HepG2 (cell line): ENCODE data around the gene LYST. TPM values are rescaled to one million over a fixed set of nuclear protein-coding genes. Genes with fewer than 3 reads are reported as not detected.

ENCODE experiments used
- ATAC-seq: fragments of 200-7000 bp; cut with Tn5 transposase; 3 replicates; pipeline ENCODE4 v1.9.1; 2020; ENCODE audit warnings: mild to moderate bottlenecking, moderate library complexity
- BruUV-seq: library from RNA; stranded (reverse); fragments of 400-500 nt; replicated peaks from 2 replicates; lab custom pipeline; 2021; lab: Mats Ljungman, UMichigan
- CTCF ChIA-PET: fragments of 300-600 bp; formaldehyde crosslinking; extraction: SDS; loops from one replicate; lab custom pipeline; 2021; ENCODE audit warnings: low total read pairs, inconsistent platforms, low intra/inter-chr PET ratio; lab: Yijun Ruan, JAX
- POLR2A ChIA-PET: fragments of 350-600 bp; sonication (Branson Sonifier 250); formaldehyde crosslinking; loops from one replicate; lab custom pipeline; 2020; ENCODE audit warnings: antibody characterized with exemption, inconsistent platforms; lab: Yijun Ruan, JAX
- DNase-seq: peaks from one replicate; pipeline ENCODE4 v3.0.0-alpha.2; 2015; ENCODE audit warnings: low spot score
- FAIRE-seq: peaks from 3 replicates; lab custom pipeline; 2011; peaks lifted over from hg19 to GRCh38; lab: Jason Lieb, UNC
- H2AFZ ChIP-seq: one replicate; pipeline ENCODE4 v1.6.1; 2011; ENCODE audit warnings: low read length, inconsistent platforms
- H3K27ac ChIP-seq: fragments of 300-600 bp; 3 replicates; pipeline ENCODE4 v1.8.0; 2011; ENCODE audit warnings: mixed run types, mild to moderate bottlenecking, mixed read lengths, low read length, inconsistent platforms; ENCODE audit not compliant: insufficient read depth; ENCODE audit errors: extremely low read length
- H3K27me3 ChIP-seq, 2 experiments: fragments of 200-600 bp in 1 of 2; 2 replicates in 1 of 2; 3 replicates in 1 of 2; pipeline versions ENCODE4 v1.6.0 to v1.8.0; 2011; ENCODE audit warnings: low read length in 2 of 2, mild to moderate bottlenecking in 2 of 2, moderate library complexity in 2 of 2, inconsistent platforms in 1 of 2; ENCODE audit not compliant: insufficient read depth in 2 of 2, control insufficient read depth in 1 of 2
- H3K36me3 ChIP-seq, 2 experiments: fragments of 200-600 bp in 1 of 2; replicated peaks in 1 of 2; 2 replicates in 1 of 2; 3 replicates in 1 of 2; pipeline versions ENCODE4 v1.5.1 to v1.8.0; 2011; ENCODE audit warnings: low read length in 2 of 2, inconsistent platforms in 1 of 2; ENCODE audit not compliant: insufficient read depth in 2 of 2, control insufficient read depth in 1 of 2
- H3K4me1 ChIP-seq: 2 replicates; pipeline ENCODE4 v1.5.1; 2012; ENCODE audit warnings: low read length, inconsistent platforms; ENCODE audit not compliant: insufficient read depth
- H3K4me2 ChIP-seq: 2 replicates; pipeline ENCODE4 v1.6.0; 2011; ENCODE audit warnings: low read depth, low read length, inconsistent platforms
- H3K4me3 ChIP-seq, 3 experiments: fragments of 200-600 bp in 1 of 3; sonication (generic), shearing (Covaris generic) in 1 of 3; replicated peaks in 1 of 3; 2 replicates each; pipeline ENCODE4 v1.5.1; 2011 to 2016; ENCODE audit warnings: low read length in 3 of 3, inconsistent platforms in 2 of 3, low read depth in 2 of 3, mild to moderate bottlenecking in 2 of 3, control low read depth in 1 of 3, mixed read lengths in 1 of 3; ENCODE audit not compliant: insufficient read depth in 1 of 3
- H3K79me2 ChIP-seq: one replicate; pipeline ENCODE4 v1.6.1; 2011; ENCODE audit warnings: low read length, inconsistent platforms; ENCODE audit not compliant: insufficient read depth
- H3K9ac ChIP-seq: 2 replicates; pipeline ENCODE4 v1.6.0; 2011; ENCODE audit warnings: mild to moderate bottlenecking, low read depth, low read length, inconsistent platforms; ENCODE audit not compliant: insufficient read depth
- H3K9me3 ChIP-seq: 2 replicates; pipeline ENCODE4 v1.5.1; 2012; ENCODE audit warnings: mild to moderate bottlenecking, low read length
- H4K20me1 ChIP-seq: 2 replicates; pipeline ENCODE4 v1.6.0; 2011; ENCODE audit warnings: inconsistent platforms, mild to moderate bottlenecking, low read length, moderate library complexity; ENCODE audit not compliant: insufficient read depth
- CBFB ChIP-seq: sonication (generic); formaldehyde crosslinking; IDR thresholded peaks from 2 replicates; pipeline ENCODE4 v1.4.0; 2020; ENCODE audit warnings: missing genetic modification reagents
- NCOA2 ChIP-seq: sonication (generic); formaldehyde crosslinking; IDR thresholded peaks from 2 replicates; pipeline ENCODE4 v1.8.0; 2022; ENCODE audit warnings: inconsistent platforms
- NFE2L2 ChIP-seq: fragments of 150-350 bp; IDR thresholded peaks from 2 replicates; pipeline ENCODE4 v1.6.1; 2014; ENCODE audit warnings: low read length
- ZNF101 ChIP-seq: sonication (generic); formaldehyde crosslinking; IDR thresholded peaks from 2 replicates; pipeline ENCODE4 v1.4.0; 2020; ENCODE audit warnings: mild to moderate bottlenecking, low read depth, missing genetic modification reagents, borderline replicate concordance
- ZNF556 ChIP-seq: sonication (generic); formaldehyde crosslinking; IDR thresholded peaks from 2 replicates; pipeline ENCODE4 v1.4.0; 2020; ENCODE audit warnings: mild to moderate bottlenecking, missing genetic modification reagents, borderline replicate concordance
- ZNF878 ChIP-seq: sonication (generic); formaldehyde crosslinking; IDR thresholded peaks from 2 replicates; pipeline ENCODE4 v1.8.1; 2023; ENCODE audit warnings: mild to moderate bottlenecking, missing genetic modification reagents, moderate library complexity
- WGBS: methylation state at CpG from one replicate; pipeline ENCODE4 v1.1.6; 2017; ENCODE audit warnings: low lambda C conversion rate; 5-methylcytosine and 5-hydroxymethylcytosine counted together
- in situ Hi-C: cut with HindIII; loops from 2 replicates; pipeline ENCODE4 v1.10.0; 2017; ENCODE audit warnings: low pct_unique_long_range_greater_than_20kb; ENCODE audit not compliant: extremely low pct_ligation_motif_present
- intact Hi-C: fragments of 100-400 bp; cut with micrococcal nuclease; formaldehyde crosslinking; loops from one replicate; pipeline ENCODE4 v1.10.0; 2022; ENCODE audit not compliant: unreplicated experiment
- polyA plus RNA-seq, 8 experiments: library from polyadenylated mRNA; depleted of rRNA in 3 of 8; stranded (reverse) in 7 of 8; unstranded in 1 of 8; fragments of >200 nt; fragmentation: Illumina TruSeq in 4 of 8; extraction: Trizol in 4 of 8; gene quantifications; 2 replicates each; pipeline versions ENCODE4 v1.2.1 to v1.2.3, GENCODE V29; 2011 to 2016; ENCODE audit warnings: low read depth in 4 of 8, missing spikeins in 1 of 8, mixed read lengths in 1 of 8; ENCODE audit not compliant: insufficient read depth in 1 of 8
- total RNA-seq, 5 experiments: library from RNA; depleted of rRNA; stranded (reverse); fragments of >200 nt; fragmentation: Illumina TruSeq; extraction: Trizol; gene quantifications; 2 replicates each; pipeline ENCODE4 v1.2.3, GENCODE V29; 2016; ENCODE audit warnings: low read depth in 1 of 5
- TF ChIP-seq, protein P1 (sequence below): sonication (generic); formaldehyde crosslinking; IDR thresholded peaks from 2 replicates; pipeline ENCODE4 v1.4.0; 2020; ENCODE audit warnings: missing genetic modification reagents
- TF ChIP-seq, protein P2 (sequence below): IDR thresholded peaks from 2 replicates; pipeline ENCODE4 v1.6.1; 2016; ENCODE audit warnings: control low read depth

Gene LYST
- total and polyA plus RNA-seq, 2 of the 13 experiments (the other 11 are each of a cell fraction or from before 2014, with no cell fraction given) = 0.91 to 2.5 TPM

DNA sequence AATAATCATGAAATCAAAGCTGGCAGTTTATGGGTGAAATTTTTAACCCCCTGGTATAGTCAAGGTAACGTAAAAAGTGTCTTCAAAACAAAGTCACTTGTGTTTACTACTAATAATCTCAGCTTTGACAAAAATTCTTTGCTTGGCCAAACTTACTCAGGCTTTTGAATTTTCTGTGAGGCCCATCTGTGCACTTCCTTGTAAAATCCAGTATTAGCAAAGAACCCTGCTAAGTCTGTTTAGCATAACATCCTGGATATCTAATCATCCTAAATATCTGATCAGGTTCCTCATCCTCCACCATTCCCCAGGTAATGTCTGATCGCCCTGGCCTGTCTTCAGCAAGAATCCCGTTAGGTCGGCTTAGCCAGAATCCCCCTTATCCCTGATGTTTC is 3.0 kb downstream of the LYST start:
- in situ Hi-C loops = loop anchor here (10.0 kb wide), 1 partner anchor 111 kb away; no protein-coding TSS in a partner anchor
- Histone ChIP-seq H2AFZ (no peak overlapping the region), H3K4me2 (no peak overlapping the region), H3K27ac (no peak overlapping the region), H3K9ac (no peak overlapping the region), H4K20me1 (no peaks in the 10 kb centered on the region), H3K4me3 (no peak overlapping the region), H3K79me2 (no peaks in the 10 kb centered on the region)
- POLR2A ChIA-PET = no interaction called here
- intact Hi-C loops = no loop called here
- FAIRE-seq = no peak
- TF ChIP-seq CBFB (CRISPR knock-in tag) (no peak), ZNF556 (CRISPR knock-in tag) (no peak), NFE2L2 (no peak)
- TF ChIP-seq, protein P1, sequence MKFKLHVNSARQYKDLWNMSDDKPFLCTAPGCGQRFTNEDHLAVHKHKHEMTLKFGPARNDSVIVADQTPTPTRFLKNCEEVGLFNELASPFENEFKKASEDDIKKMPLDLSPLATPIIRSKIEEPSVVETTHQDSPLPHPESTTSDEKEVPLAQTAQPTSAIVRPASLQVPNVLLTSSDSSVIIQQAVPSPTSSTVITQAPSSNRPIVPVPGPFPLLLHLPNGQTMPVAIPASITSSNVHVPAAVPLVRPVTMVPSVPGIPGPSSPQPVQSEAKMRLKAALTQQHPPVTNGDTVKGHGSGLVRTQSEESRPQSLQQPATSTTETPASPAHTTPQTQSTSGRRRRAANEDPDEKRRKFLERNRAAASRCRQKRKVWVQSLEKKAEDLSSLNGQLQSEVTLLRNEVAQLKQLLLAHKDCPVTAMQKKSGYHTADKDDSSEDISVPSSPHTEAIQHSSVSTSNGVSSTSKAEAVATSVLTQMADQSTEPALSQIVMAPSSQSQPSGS (CRISPR knock-in tag) = no peak
- TF ChIP-seq, all 625 proteins: peak for 0
- no peaks in the 10 kb centered on the region for H3K9me3 ChIP-seq
- CTCF ChIA-PET = no interaction called here
- ATAC-seq = no peak
- H3K36me3 ChIP-seq = no peaks in the 10 kb centered on the region
- 92% methylated on average over 4 of the region's 4 CpGs for WGBS
- BruUV-seq = no TSS peak
- no peaks in the 10 kb centered on the region for H3K27me3 ChIP-seq
- no peak for DNase-seq
- peaks cover 23% of the 10 kb centered on the region for H3K4me1 ChIP-seq

DNA sequence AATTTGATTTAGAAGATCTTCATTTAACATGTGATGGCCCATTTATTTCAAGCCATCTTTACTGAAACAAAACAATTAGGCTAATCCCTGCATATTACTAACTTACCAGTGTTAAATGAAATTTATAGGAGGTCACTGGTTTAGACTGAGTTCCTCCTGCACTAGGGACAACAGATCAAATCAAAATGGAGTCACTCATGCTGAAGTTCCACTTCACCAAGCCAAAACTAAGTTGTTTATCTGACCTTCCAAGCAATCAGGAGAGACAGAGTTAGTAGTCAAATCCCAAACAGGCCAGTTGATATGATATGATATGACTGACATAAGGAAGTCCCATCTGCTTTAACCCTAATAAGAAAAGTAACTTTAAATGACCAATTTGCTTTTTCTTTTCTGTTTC is 4.8 kb downstream of the LYST start:
- Histone ChIP-seq H3K27me3 (no peaks in the 10 kb centered on the region), H3K9me3 (no peaks in the 10 kb centered on the region), H3K4me3 (no peak overlapping the region), H3K79me2 (no peaks in the 10 kb centered on the region), H3K4me2 (no peak overlapping the region), H3K9ac (no peak overlapping the region), H2AFZ (no peak overlapping the region), H3K4me1 (peaks cover 14% of the 10 kb centered on the region), H3K27ac (no peak overlapping the region), H4K20me1 (no peaks in the 10 kb centered on the region), H3K36me3 (no peaks in the 10 kb centered on the region)
- no peak for ATAC-seq
- intact Hi-C loops (no loop called here), in situ Hi-C loops (loop anchor here (10.0 kb wide), 1 partner anchor 113 kb away; no protein-coding TSS in a partner anchor)
- TF ChIP-seq ZNF878 (CRISPR knock-in tag) (no peak), ZNF101 (CRISPR knock-in tag) (no peak), NCOA2 (CRISPR knock-in tag) (no peak)
- TF ChIP-seq, protein P2, sequence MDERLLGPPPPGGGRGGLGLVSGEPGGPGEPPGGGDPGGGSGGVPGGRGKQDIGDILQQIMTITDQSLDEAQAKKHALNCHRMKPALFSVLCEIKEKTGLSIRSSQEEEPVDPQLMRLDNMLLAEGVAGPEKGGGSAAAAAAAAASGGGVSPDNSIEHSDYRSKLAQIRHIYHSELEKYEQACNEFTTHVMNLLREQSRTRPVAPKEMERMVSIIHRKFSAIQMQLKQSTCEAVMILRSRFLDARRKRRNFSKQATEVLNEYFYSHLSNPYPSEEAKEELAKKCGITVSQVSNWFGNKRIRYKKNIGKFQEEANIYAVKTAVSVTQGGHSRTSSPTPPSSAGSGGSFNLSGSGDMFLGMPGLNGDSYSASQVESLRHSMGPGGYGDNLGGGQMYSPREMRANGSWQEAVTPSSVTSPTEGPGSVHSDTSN = no peak
- no peak for FAIRE-seq
- ChIA-PET POLR2A (no interaction called here), CTCF (no interaction called here)
- BruUV-seq = no TSS peak
- DNase-seq = no peak
